HepG2 (cell line): ENCODE results near the gene THADA. TPM values are rescaled to one million over a fixed set of nuclear protein-coding genes. Genes with fewer than 3 reads are reported as not detected.

Experiments used
- ATF7-NPFF ChIP-seq: sonication (generic); formaldehyde crosslinking; IDR thresholded peaks from 2 replicates; pipeline ENCODE4 v1.8.1; 2023; ENCODE audit warnings: mild to moderate bottlenecking, low read depth, missing genetic modification reagents, moderate library complexity
- ETV5 ChIP-seq: IDR thresholded peaks from 2 replicates; pipeline ENCODE4 v1.6.1; 2018; ENCODE audit warnings: missing biosample characterization, missing genetic modification reagents, inconsistent platforms, borderline replicate concordance
- FOXP1 ChIP-seq, 2 experiments: fragments of 450-650 bp in 1 of 2; IDR thresholded peaks; 2 replicates each; pipeline ENCODE4 v1.6.1; 2017 to 2018; ENCODE audit warnings: antibody characterized with exemption in 1 of 2
- GABPA ChIP-seq, 2 experiments: IDR thresholded peaks; 2 replicates each; pipeline ENCODE4 v1.6.1; 2011 to 2016; ENCODE audit warnings: low read depth in 2 of 2, low read length in 1 of 2, missing biosample characterization in 1 of 2, missing genetic modification characterization in 1 of 2
- KDM5B ChIP-seq: sonication (generic); formaldehyde crosslinking; IDR thresholded peaks from 2 replicates; pipeline ENCODE4 v1.4.0; 2020; ENCODE audit warnings: missing genetic modification reagents, mild to moderate bottlenecking, borderline replicate concordance
- KLF16 ChIP-seq, 2 experiments: sonication (generic) in 1 of 2; formaldehyde crosslinking in 1 of 2; IDR thresholded peaks; 2 replicates each; pipeline versions ENCODE4 v1.6.1 to v1.8.0; 2016 to 2023; ENCODE audit warnings: missing genetic modification reagents in 2 of 2, missing compliant biosample characterization in 1 of 2
- MXD4 ChIP-seq: IDR thresholded peaks from 2 replicates; pipeline ENCODE4 v1.6.1; 2016; ENCODE audit warnings: mild to moderate bottlenecking, missing biosample characterization, missing genetic modification reagents
- ONECUT2 ChIP-seq: sonication (generic); formaldehyde crosslinking; IDR thresholded peaks from 2 replicates; pipeline ENCODE4 v1.4.0; 2020; ENCODE audit warnings: missing genetic modification reagents
- PLRG1 ChIP-seq: fragments of 450-650 bp; conservative IDR thresholded peaks from 2 replicates; pipeline ENCODE4 v1.6.1; 2016
- RARA ChIP-seq: IDR thresholded peaks from 2 replicates; pipeline ENCODE4 v1.6.1; 2016; ENCODE audit warnings: missing genetic modification reagents, missing compliant biosample characterization
- SKI ChIP-seq: fragments of 450-650 bp; IDR thresholded peaks from one replicate; pipeline ENCODE4 v1.6.1; 2018; ENCODE audit warnings: mild to moderate bottlenecking; ENCODE audit not compliant: partially characterized antibody
- ZBTB7B ChIP-seq: sonication (generic); formaldehyde crosslinking; IDR thresholded peaks from 2 replicates; pipeline ENCODE4 v1.4.0; 2020; ENCODE audit warnings: missing genetic modification reagents
- ZNF256 ChIP-seq: sonication (generic); formaldehyde crosslinking; conservative IDR thresholded peaks from 2 replicates; pipeline ENCODE4 v1.4.0; 2020; ENCODE audit warnings: missing genetic modification reagents
- ZNF589 ChIP-seq: sonication (generic); formaldehyde crosslinking; conservative IDR thresholded peaks from 2 replicates; pipeline ENCODE4 v1.8.0; 2022; ENCODE audit warnings: mild to moderate bottlenecking, moderate library complexity, missing genetic modification reagents
- ZNF878 ChIP-seq: sonication (generic); formaldehyde crosslinking; IDR thresholded peaks from 2 replicates; pipeline ENCODE4 v1.8.1; 2023; ENCODE audit warnings: mild to moderate bottlenecking, missing genetic modification reagents, moderate library complexity
- polyA plus RNA-seq, 8 experiments: library from polyadenylated mRNA; depleted of rRNA in 3 of 8; stranded (reverse) in 7 of 8; unstranded in 1 of 8; fragments of >200 nt; fragmentation: Illumina TruSeq in 4 of 8; extraction: Trizol in 4 of 8; gene quantifications; 2 replicates each; pipeline versions ENCODE4 v1.2.1 to v1.2.3, GENCODE V29; 2011 to 2016; ENCODE audit warnings: low read depth in 4 of 8, missing spikeins in 1 of 8, mixed read lengths in 1 of 8; ENCODE audit not compliant: insufficient read depth in 1 of 8
- total RNA-seq, 5 experiments: library from RNA; depleted of rRNA; stranded (reverse); fragments of >200 nt; fragmentation: Illumina TruSeq; extraction: Trizol; gene quantifications; 2 replicates each; pipeline ENCODE4 v1.2.3, GENCODE V29; 2016; ENCODE audit warnings: low read depth in 1 of 5
- TF ChIP-seq, protein P1 (sequence below): sonication (generic); formaldehyde crosslinking; IDR thresholded peaks from 2 replicates; pipeline ENCODE4 v1.5.0; 2020; ENCODE audit warnings: mild to moderate bottlenecking, missing genetic modification reagents, borderline replicate concordance
- TF ChIP-seq, protein P2 (sequence below): sonication (generic); formaldehyde crosslinking; IDR thresholded peaks from 2 replicates; pipeline ENCODE4 v1.5.1; 2020; ENCODE audit warnings: missing genetic modification reagents, mild to moderate bottlenecking, borderline replicate concordance
- TF ChIP-seq, protein P3 (sequence below): sonication (generic); formaldehyde crosslinking; IDR thresholded peaks from 2 replicates; pipeline ENCODE4 v1.4.0; 2020; ENCODE audit warnings: missing genetic modification reagents, mild to moderate bottlenecking, borderline replicate concordance

Gene THADA
- total and polyA plus RNA-seq, 2 of the 13 experiments (the other 11 are each of a cell fraction or from before 2014, with no cell fraction given) = 12.7 to 21.7 TPM

DNA sequence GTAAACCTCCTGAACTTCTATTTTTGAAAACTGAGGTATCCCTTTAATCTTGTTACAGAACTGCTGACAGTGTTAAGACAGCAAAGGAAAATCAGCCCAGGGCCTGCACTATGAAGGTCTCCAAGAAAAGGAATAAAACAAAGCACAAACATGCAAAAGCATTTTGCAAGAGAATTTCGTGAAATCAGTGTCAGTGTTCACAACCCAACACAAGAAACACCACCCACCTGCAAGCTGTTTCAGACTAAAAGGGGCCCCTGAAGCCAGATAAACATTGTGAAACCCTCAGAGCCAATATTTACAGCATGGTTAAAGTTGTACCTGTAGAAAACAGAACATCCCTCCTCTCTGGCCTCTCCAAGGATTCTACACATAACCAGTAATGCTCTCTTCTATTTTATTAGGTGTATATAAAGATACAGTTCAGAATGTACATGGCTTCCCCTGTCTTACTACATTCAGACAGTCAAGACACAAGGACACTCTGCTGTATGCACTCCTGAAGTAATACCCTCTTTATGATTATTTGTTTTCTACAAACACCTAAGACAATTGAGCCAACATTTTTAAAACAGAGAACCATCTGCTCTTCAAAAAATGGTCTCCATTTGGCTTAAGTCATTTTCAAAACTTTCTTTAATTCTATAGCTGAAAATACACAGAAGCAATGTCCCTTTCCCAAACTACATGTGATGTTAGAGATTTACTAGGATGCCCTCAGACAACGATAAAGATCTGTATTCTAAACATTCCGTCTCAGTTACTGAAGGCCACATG is 219.9 kb downstream of the THADA start (continued):
- TF ChIP-seq, protein P1, sequence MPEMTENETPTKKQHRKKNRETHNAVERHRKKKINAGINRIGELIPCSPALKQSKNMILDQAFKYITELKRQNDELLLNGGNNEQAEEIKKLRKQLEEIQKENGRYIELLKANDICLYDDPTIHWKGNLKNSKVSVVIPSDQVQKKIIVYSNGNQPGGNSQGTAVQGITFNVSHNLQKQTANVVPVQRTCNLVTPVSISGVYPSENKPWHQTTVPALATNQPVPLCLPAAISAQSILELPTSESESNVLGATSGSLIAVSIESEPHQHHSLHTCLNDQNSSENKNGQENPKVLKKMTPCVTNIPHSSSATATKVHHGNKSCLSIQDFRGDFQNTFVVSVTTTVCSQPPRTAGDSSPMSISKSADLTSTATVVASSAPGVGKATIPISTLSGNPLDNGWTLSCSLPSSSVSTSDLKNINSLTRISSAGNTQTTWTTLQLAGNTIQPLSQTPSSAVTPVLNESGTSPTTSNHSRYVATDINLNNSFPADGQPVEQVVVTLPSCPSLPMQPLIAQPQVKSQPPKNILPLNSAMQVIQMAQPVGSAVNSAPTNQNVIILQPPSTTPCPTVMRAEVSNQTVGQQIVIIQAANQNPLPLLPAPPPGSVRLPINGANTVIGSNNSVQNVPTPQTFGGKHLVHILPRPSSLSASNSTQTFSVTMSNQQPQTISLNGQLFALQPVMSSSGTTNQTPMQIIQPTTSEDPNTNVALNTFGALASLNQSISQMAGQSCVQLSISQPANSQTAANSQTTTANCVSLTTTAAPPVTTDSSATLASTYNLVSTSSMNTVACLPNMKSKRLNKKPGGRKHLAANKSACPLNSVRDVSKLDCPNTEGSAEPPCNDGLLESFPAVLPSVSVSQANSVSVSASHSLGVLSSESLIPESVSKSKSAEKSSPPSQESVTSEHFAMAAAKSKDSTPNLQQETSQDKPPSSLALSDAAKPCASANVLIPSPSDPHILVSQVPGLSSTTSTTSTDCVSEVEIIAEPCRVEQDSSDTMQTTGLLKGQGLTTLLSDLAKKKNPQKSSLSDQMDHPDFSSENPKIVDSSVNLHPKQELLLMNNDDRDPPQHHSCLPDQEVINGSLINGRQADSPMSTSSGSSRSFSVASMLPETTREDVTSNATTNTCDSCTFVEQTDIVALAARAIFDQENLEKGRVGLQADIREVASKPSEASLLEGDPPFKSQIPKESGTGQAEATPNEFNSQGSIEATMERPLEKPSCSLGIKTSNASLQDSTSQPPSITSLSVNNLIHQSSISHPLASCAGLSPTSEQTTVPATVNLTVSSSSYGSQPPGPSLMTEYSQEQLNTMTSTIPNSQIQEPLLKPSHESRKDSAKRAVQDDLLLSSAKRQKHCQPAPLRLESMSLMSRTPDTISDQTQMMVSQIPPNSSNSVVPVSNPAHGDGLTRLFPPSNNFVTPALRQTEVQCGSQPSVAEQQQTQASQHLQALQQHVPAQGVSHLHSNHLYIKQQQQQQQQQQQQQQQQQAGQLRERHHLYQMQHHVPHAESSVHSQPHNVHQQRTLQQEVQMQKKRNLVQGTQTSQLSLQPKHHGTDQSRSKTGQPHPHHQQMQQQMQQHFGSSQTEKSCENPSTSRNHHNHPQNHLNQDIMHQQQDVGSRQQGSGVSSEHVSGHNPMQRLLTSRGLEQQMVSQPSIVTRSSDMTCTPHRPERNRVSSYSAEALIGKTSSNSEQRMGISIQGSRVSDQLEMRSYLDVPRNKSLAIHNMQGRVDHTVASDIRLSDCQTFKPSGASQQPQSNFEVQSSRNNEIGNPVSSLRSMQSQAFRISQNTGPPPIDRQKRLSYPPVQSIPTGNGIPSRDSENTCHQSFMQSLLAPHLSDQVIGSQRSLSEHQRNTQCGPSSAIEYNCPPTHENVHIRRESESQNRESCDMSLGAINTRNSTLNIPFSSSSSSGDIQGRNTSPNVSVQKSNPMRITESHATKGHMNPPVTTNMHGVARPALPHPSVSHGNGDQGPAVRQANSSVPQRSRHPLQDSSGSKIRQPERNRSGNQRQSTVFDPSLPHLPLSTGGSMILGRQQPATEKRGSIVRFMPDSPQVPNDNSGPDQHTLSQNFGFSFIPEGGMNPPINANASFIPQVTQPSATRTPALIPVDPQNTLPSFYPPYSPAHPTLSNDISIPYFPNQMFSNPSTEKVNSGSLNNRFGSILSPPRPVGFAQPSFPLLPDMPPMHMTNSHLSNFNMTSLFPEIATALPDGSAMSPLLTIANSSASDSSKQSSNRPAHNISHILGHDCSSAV = 0 out of 2 replicates have a peak, but pooled peaks have one; percentile 36
- TF ChIP-seq RARA = peak; percentile 91
- peak; percentile 66 for TF ChIP-seq FOXP1 (IDR thresholded peaks at IDR 0.05)
- peak; percentile 99 for TF ChIP-seq FOXP1 (CRISPR knock-in tag; IDR thresholded peaks at IDR 0.05)
- TF ChIP-seq PLRG1 = no peak
- peak; percentile 92; the same call in 1 of the 2 replicates for TF ChIP-seq ZNF878 (CRISPR knock-in tag)
- no peak for TF ChIP-seq GABPA (IDR thresholded peaks at IDR 0.05; ENCODE audit: low read depth, low read length)
- peak; percentile 42; the same call in 1 of the 2 replicates for TF ChIP-seq GABPA (CRISPR knock-in tag; IDR thresholded peaks at IDR 0.05; ENCODE audit: low read depth)
- no peak for TF ChIP-seq ZNF589 (CRISPR knock-in tag)
- no peak for TF ChIP-seq ATF7-NPFF (CRISPR knock-in tag)
- TF ChIP-seq KDM5B (CRISPR knock-in tag) = no peak
- TF ChIP-seq ETV5 (CRISPR knock-in tag) = peak; percentile 81; the same call in 1 of the 2 replicates
- TF ChIP-seq ZBTB7B (CRISPR knock-in tag) = peak; percentile 95
- peak; percentile 63; the same call in 1 of the 2 replicates for TF ChIP-seq ONECUT2 (CRISPR knock-in tag)
- TF ChIP-seq, protein P2, sequence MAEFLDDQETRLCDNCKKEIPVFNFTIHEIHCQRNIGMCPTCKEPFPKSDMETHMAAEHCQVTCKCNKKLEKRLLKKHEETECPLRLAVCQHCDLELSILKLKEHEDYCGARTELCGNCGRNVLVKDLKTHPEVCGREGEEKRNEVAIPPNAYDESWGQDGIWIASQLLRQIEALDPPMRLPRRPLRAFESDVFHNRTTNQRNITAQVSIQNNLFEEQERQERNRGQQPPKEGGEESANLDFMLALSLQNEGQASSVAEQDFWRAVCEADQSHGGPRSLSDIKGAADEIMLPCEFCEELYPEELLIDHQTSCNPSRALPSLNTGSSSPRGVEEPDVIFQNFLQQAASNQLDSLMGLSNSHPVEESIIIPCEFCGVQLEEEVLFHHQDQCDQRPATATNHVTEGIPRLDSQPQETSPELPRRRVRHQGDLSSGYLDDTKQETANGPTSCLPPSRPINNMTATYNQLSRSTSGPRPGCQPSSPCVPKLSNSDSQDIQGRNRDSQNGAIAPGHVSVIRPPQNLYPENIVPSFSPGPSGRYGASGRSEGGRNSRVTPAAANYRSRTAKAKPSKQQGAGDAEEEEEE (CRISPR knock-in tag) = peak; percentile 24; the same call in 1 of the 2 replicates
- TF ChIP-seq MXD4 (CRISPR knock-in tag) = peak; percentile 56
- peak in 1 of 2 experiments; percentile 99; a peak in 2 of 4 replicates for TF ChIP-seq KLF16 (CRISPR knock-in tag; IDR thresholded peaks at IDR 0.05)
- TF ChIP-seq, protein P3, sequence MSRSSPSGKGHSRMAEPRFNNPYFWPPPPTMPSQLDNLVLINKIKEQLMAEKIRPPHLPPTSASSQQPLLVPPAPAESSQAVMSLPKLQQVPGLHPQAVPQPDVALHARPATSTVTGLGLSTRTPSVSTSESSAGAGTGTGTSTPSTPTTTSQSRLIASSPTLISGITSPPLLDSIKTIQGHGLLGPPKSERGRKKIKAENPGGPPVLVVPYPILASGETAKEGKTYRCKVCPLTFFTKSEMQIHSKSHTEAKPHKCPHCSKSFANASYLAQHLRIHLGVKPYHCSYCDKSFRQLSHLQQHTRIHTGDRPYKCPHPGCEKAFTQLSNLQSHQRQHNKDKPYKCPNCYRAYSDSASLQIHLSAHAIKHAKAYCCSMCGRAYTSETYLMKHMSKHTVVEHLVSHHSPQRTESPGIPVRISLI = peak; percentile 42; the same call in 1 of the 2 replicates
- peak; percentile 59 for TF ChIP-seq SKI
- TF ChIP-seq ZNF256 (CRISPR knock-in tag) = 0 out of 2 replicates have a peak, but pooled peaks have one; percentile 26
